Heart left ventricle (tissue), 16 donors: ENCODE data around the gene MRNIP. TPM values are rescaled to one million over a fixed set of nuclear protein-coding genes. Genes with fewer than 3 reads are reported as not detected.
A peak's percentile ranks its signal among the peaks of the same experiment; 100 is the strongest.

Source experiments
- ATAC-seq, 4 donors: fragments of 200-7000 bp; cut with Tn5 transposase; one replicate each; pipeline ENCODE4 v1.9.1; 2020 to 2022; ENCODE audit warnings: moderate library complexity in 4 of 4, mild to moderate bottlenecking in 3 of 4, moderate number of reproducible peaks in 1 of 4
- DNase-seq, 5 donors: peaks; one replicate each; pipeline ENCODE4 v3.0.0-alpha.2; 2020
- H3K27ac ChIP-seq, 12 donors: fragments of 200-600 bp; sonication (generic) in 4 of 12; one replicate each; pipeline versions ENCODE4 v1.5.0 to v1.8.0; 2016 to 2022; ENCODE audit warnings: mild to moderate bottlenecking in 2 of 12
- H3K27me3 ChIP-seq, 9 donors: fragments of 200-600 bp; sonication (generic) in 2 of 9; one replicate each; pipeline versions ENCODE4 v1.5.1 to v1.8.0; 2016 to 2022; ENCODE audit warnings: mild to moderate bottlenecking in 3 of 9
- H3K36me3 ChIP-seq, 9 donors: fragments of 200-600 bp; sonication (generic) in 2 of 9; one replicate each; pipeline versions ENCODE4 v1.5.0 to v1.8.0; 2018 to 2022; ENCODE audit warnings: mild to moderate bottlenecking in 2 of 9
- H3K4me1 ChIP-seq, 12 donors: fragments of 200-600 bp; sonication (generic) in 4 of 12; one replicate each; pipeline versions ENCODE4 v1.5.0 to v1.8.0; 2016 to 2022; ENCODE audit warnings: mild to moderate bottlenecking in 3 of 12
- H3K4me3 ChIP-seq, 12 donors: fragments of 200-600 bp; sonication (generic) in 4 of 12; one replicate each; pipeline versions ENCODE4 v1.5.0 to v1.8.0; 2017 to 2022; ENCODE audit warnings: mild to moderate bottlenecking in 9 of 12, moderate library complexity in 4 of 12
- H3K9me3 ChIP-seq, 12 donors: fragments of 200-600 bp; sonication (generic) in 4 of 12; one replicate each; pipeline versions ENCODE4 v1.5.0 to v1.8.0; 2016 to 2022; ENCODE audit warnings: mild to moderate bottlenecking in 1 of 12
- CTCF ChIP-seq, 12 donors: fragments of 200-600 bp; sonication (generic) in 4 of 12; IDR thresholded peaks; one replicate each; pipeline versions ENCODE4 v1.5.0 to v1.8.0; 2018 to 2022; ENCODE audit warnings: antibody characterized with exemption in 12 of 12, mild to moderate bottlenecking in 5 of 12
- POLR2A ChIP-seq, 2 donors: fragments of 450-650 bp; IDR thresholded peaks; one replicate each; pipeline ENCODE4 v1.6.1; 2017; ENCODE audit warnings: antibody characterized with exemption in 2 of 2, mild to moderate bottlenecking in 2 of 2, moderate library complexity in 2 of 2
- WGBS, 4 donors: extraction: QIAGEN DNeasy Blood & Tissue Kit in 2 of 4; methylation state at CpG; one replicate each; pipeline versions ENCODE4 v1.1.5 to v1.1.7; 2013 to 2018; 5-methylcytosine and 5-hydroxymethylcytosine counted together
- intact Hi-C, 10 donors: fragments of 100-400 bp; cut with DNase I; formaldehyde crosslinking; loops; one replicate each; pipeline versions ENCODE4 v1.11.1 to v1.14.2; 2022
- polyA plus RNA-seq, 2 donors: library from polyadenylated mRNA; stranded (reverse); fragments of 200-250 nt; gene quantifications; one replicate each; pipeline ENCODE4 v1.2.3, GENCODE V29; 2013
- total RNA-seq, 9 donors: library from RNA; depleted of rRNA in 2 of 9; stranded (reverse); fragments of >200 nt in 2 of 9; fragmentation: NEBNext Ultra II Directional in 3 of 9; extraction: Animal tissue kit (Norgen Biotek cat#: 25700) in 3 of 9; gene quantifications; one replicate each; pipeline versions ENCODE4 v1.1.0 to v1.2.4, GENCODE V29; 2016 to 2023
- donor health status: ischemic (EF 13 %, LVEDD 7.1; RV severe dilation, severe dysfunction).
- donor health status: healthy with polysubstance abuse.
- donor health status: DM: no; HTN: yes; CAD: no.
- donor health status: DM: no; HTN: no; CAD: no.
- donor health status: ischemic (EF 25% LVEDD 6.9; RV normal size, moderate dysfunction).
- donor health status: ischemic (EF 25% LVEDD 5.7; RV mildly dilated, moderate dysfunction).
- donor health status: healthy.
- donor health status: DM: yes; HTN: yes; CAD: no.
- donor health status: ischemic (EF 35%, LVEDD 5.7; RV mildly dilated, moderate dysfunction).
- donor health status: nonischemic (EF 11% LVEDD 7.7; RV severe dilation, severe dysfunction).
- donor health status: DM: yes; HTN: yes; CAD: no.
- donor health status: PGD.
- donor health status: ischemic (EF 29% LVEDD 5.4; RV normal size, mild dysfunction).
- donor health status: nonischemic (EF 23%, LVEDD 6.1; RV moderate dilation, normal function).

MRNIP gene
- total and polyA plus RNA-seq, 11 donors, result 8.5 to 24.1 (median 12.3) TPM

- H3K9me3 ChIP-seq, result no peaks in the 10 kb centered on the region
- no peak overlapping the region for H3K4me3 ChIP-seq
- 90 to 96% (median 94%) methylated on average over 23 to 26 of the region's 26 CpGs for WGBS, 4 donors
- DNase-seq, result peak in 1 of 5 donors; percentile 17
- no peak for TF ChIP-seq CTCF (IDR thresholded peaks at IDR 0.05)
- no peak for TF ChIP-seq POLR2A (IDR thresholded peaks at IDR 0.05)
- no peaks in the 10 kb centered on the region for H3K27me3 ChIP-seq
- peak in 1 of 4 donors; percentile 9 for ATAC-seq
- intact Hi-C loops, result no loop called here
- no peaks in the 10 kb centered on the region for H3K4me1 ChIP-seq
- no peak overlapping the region for H3K27ac ChIP-seq
- H3K36me3 ChIP-seq, result peaks cover 5 to 100% (median 95%) of the 10 kb centered on the region in 9 donors
Observed at GRCh38 chr5:179893958-179894895, 35.6 kb upstream of the MRNIP start.

- H3K27me3 ChIP-seq, result no peaks in the 10 kb centered on the region
- H3K4me3 ChIP-seq, result no peak overlapping the region
- ATAC-seq (no peak), DNase-seq (peak in 1 of 5 donors; percentile 16)
- no peaks in the 10 kb centered on the region for H3K9me3 ChIP-seq
- H3K4me1 ChIP-seq, result no peaks in the 10 kb centered on the region
- intact Hi-C loops, result no loop called here
- H3K36me3 ChIP-seq, result peaks cover 5 to 99% (median 94%) of the 10 kb centered on the region in 9 donors
- 91 to 97% (median 93%) methylated on average over 20 to 31 of the region's 31 CpGs for WGBS, 4 donors
- no peak overlapping the region for H3K27ac ChIP-seq
- TF ChIP-seq POLR2A (IDR thresholded peaks at IDR 0.05) (no peak), CTCF (IDR thresholded peaks at IDR 0.05) (no peak)
Observed at GRCh38 chr5:179893076-179893957, 34.7 kb upstream of the MRNIP start.

DNA sequence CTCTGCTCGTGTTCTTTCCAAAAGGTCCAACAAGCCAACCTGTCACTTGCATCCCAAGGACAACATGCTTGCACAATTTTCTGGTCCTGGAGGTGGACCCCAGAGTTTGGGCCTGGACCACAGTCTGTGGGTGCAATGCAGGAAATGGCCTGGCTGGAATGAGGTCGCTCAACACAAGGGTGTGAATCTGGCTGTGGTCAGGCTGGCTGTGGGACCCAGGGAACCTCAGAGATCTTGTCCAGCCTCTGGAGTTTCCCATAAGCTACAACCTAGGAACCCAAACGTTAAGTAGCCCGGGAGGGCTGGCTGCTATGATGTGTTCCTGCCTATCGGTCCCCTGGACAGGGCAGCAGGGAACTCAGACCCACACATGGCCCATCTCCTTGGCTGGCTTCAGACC lies 33.6 kb upstream of the MRNIP start:
- Histone ChIP-seq H3K27me3 (no peaks in the 10 kb centered on the region), H3K36me3 (peaks cover 5 to 99% (median 94%) of the 10 kb centered on the region in 9 donors), H3K4me1 (no peaks in the 10 kb centered on the region), H3K27ac (no peak overlapping the region), H3K9me3 (no peaks in the 10 kb centered on the region), H3K4me3 (no peak overlapping the region)
- intact Hi-C loops, result no loop called here
- ATAC-seq (no peak), DNase-seq (peak in 1 of 5 donors; percentile 7)
- TF ChIP-seq POLR2A (IDR thresholded peaks at IDR 0.05) (no peak), CTCF (IDR thresholded peaks at IDR 0.05) (no peak)
- WGBS, 4 donors, result 82 to 95% (median 86%) methylated on average over 2 to 5 of the region's 5 CpGs
